A549 (cell line): ENCODE measurements around the gene ART1. TPM values are rescaled to one million over a fixed set of nuclear protein-coding genes. Genes with fewer than 3 reads are reported as not detected.

Experiments
- ATAC-seq, 2 experiments: fragments of 200-7000 bp in 1 of 2; fragments of >200 bp in 1 of 2; cut with Nextera tagmentation in 1 of 2; cut with Tn5 transposase in 1 of 2; 3 replicates each; pipeline versions ENCODE4 v1.8.0 to v1.9.1; 2018 to 2020; ENCODE audit warnings: mild to moderate bottlenecking in 1 of 2, moderate library complexity in 1 of 2
- CTCF ChIA-PET: fragments of 300-600 bp; sonication (Branson Sonifier 250); formaldehyde crosslinking; extraction: SDS; loops from one replicate; lab custom pipeline; 2021; ENCODE audit warnings: antibody characterized with exemption, inconsistent platforms; lab: Yijun Ruan, JAX
- POLR2A ChIA-PET: fragments of 350-600 bp; formaldehyde crosslinking; extraction: SDS; loops from one replicate; lab custom pipeline; 2021; ENCODE audit warnings: antibody characterized with exemption, inconsistent platforms; lab: Yijun Ruan, JAX
- DNase-seq, 2 experiments: peaks; one replicate each; pipeline versions ENCODE4 v3.0.0 to v3.0.0-alpha.2; 2011 to 2016; ENCODE audit warnings: low read depth in 1 of 2, low spot score in 1 of 2
- FAIRE-seq: peaks from 2 replicates; lab custom pipeline; 2011; peaks lifted over from hg19 to GRCh38; lab: Jason Lieb, UNC
- H3K27ac ChIP-seq, 2 experiments: fragments of >200 bp; sonication (Bioruptor Twin); formaldehyde crosslinking; 3 replicates each; pipeline ENCODE4 v1.5.1; 2016 to 2017
- H3K4me1 ChIP-seq: fragments of >200 bp; sonication (Bioruptor Twin); formaldehyde crosslinking; 3 replicates; pipeline ENCODE4 v1.6.1; 2016
- H3K4me2 ChIP-seq: fragments of >200 bp; sonication (Bioruptor Twin); formaldehyde crosslinking; 3 replicates; pipeline ENCODE4 v1.6.1; 2016
- H3K4me3 ChIP-seq: fragments of >200 bp; sonication (Bioruptor Twin); formaldehyde crosslinking; 3 replicates; pipeline ENCODE4 v1.5.1; 2016
- H3K9me3 ChIP-seq: fragments of >200 bp; sonication (Bioruptor Twin); formaldehyde crosslinking; 3 replicates; pipeline ENCODE4 v1.6.1; 2016
- CEBPB ChIP-seq, 2 experiments: fragments of >200 bp in 1 of 2; sonication (Bioruptor Twin) in 1 of 2; formaldehyde crosslinking in 1 of 2; IDR thresholded peaks; 2 replicates each; pipeline ENCODE4 v1.6.1; 2012 to 2016
- CHD2 ChIP-seq: fragments of 150-350 bp; IDR thresholded peaks from 2 replicates; pipeline ENCODE4 v1.6.1; 2014; ENCODE audit warnings: low read length; ENCODE audit not compliant: partially characterized antibody
- EHF ChIP-seq: fragments of 250-450 bp; sonication (Bioruptor Pico); IDR thresholded peaks from 2 replicates; pipeline ENCODE4 v1.5.0; 2020; ENCODE audit warnings: mild to moderate bottlenecking
- FOSL2 ChIP-seq, 2 experiments: fragments of 450-650 bp in 1 of 2; fragments of >200 bp in 1 of 2; sonication (Bioruptor Twin) in 1 of 2; formaldehyde crosslinking; IDR thresholded peaks; 2 replicates each; pipeline versions ENCODE4 v1.5.0 to v1.6.1; 2016 to 2020; ENCODE audit warnings: mild to moderate bottlenecking in 1 of 2, moderate library complexity in 1 of 2
- FOXS1 ChIP-seq: fragments of 250-450 bp; sonication (Bioruptor Pico); IDR thresholded peaks from 2 replicates; pipeline ENCODE4 v1.5.0; 2020; ENCODE audit warnings: mild to moderate bottlenecking, moderate library complexity
- JUN ChIP-seq, 2 experiments: fragments of >200 bp; sonication (Bioruptor Twin); formaldehyde crosslinking; IDR thresholded peaks; 2 replicates in 1 of 2; 3 replicates in 1 of 2; pipeline ENCODE4 v1.6.1; 2016 to 2017
- MAFK ChIP-seq: fragments of 450-650 bp; IDR thresholded peaks from 2 replicates; pipeline ENCODE4 v1.6.1; 2014; ENCODE audit not compliant: partially characterized antibody
- MYC ChIP-seq: IDR thresholded peaks from 2 replicates; pipeline ENCODE4 v1.6.1; 2012; ENCODE audit warnings: mild to moderate bottlenecking, inconsistent platforms, low read length, improper control_type of control experiment, borderline replicate concordance
- SMC3 ChIP-seq: fragments of >200 bp; sonication (Bioruptor Twin); formaldehyde crosslinking; IDR thresholded peaks from 3 replicates; pipeline ENCODE4 v1.6.1; 2018; ENCODE audit warnings: inconsistent platforms
- SREBF2 ChIP-seq: fragments of 450-650 bp; IDR thresholded peaks from 2 replicates; pipeline ENCODE4 v1.6.1; 2014; ENCODE audit warnings: mild to moderate bottlenecking, moderate library complexity
- WGBS: methylation state at CpG from one replicate; pipeline ENCODE4 v1.1.6; 2017; ENCODE audit errors: missing lambda C conversion rate; 5-methylcytosine and 5-hydroxymethylcytosine counted together
- polyA plus RNA-seq, 4 experiments: library from polyadenylated mRNA; depleted of rRNA in 3 of 4; stranded (reverse); fragments of >200 nt; fragmentation: RNase III in 1 of 4; extraction: RNeasy Plus Mini Kit Qiagen cat#74134 plus additional on column Dnase treatment in 1 of 4; gene quantifications; 2 replicates in 3 of 4; 3 replicates in 1 of 4; pipeline ENCODE4 v1.2.3, GENCODE V29; 2011 to 2017
- TF ChIP-seq, protein P1 (sequence below): IDR thresholded peaks from 2 replicates; pipeline ENCODE4 v1.6.1; 2012
- TF ChIP-seq, protein P2 (sequence below): fragments of >200 bp; sonication (Bioruptor Twin); formaldehyde crosslinking; IDR thresholded peaks from 3 replicates; pipeline ENCODE4 v1.6.1; 2016

The ART1 gene
- polyA plus RNA-seq, 2 of the 4 experiments (the other 2 are of a cell fraction) = not detected

DNA sequence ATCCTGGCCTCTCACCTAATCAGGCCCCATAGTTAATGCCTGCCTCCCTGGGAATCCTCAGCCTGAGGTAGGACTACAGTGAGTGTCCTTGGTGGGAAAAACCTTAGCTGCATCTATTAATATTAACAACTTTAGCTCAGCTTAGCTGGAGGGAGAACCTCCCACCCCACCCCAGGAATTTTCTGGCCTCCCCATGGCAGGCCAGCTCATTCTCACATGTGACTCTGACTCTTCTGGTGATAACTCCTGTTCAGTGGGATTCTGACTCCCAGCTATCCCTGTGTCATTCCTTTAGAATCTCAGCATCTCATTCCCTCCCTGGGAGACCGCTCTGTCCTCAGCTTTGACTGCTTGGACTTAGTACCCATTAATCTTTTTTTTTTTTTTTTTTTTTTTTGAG, 17.6 kb upstream of the ART1 start:
- Histone ChIP-seq H3K27ac (peak overlapping the region in 1 of 2 experiments; percentile 24; a peak in 1 of 6 replicates), H3K9me3 (no peaks in the 10 kb centered on the region), H3K4me3 (no peak overlapping the region), H3K4me2 (no peak overlapping the region), H3K4me1 (no peaks in the 10 kb centered on the region)
- 81% methylated on average over 1 of the region's 1 CpG for WGBS
- FAIRE-seq (no peak), ATAC-seq (peak; percentile 67 to 70), DNase-seq (peak in 1 of 2 experiments; percentile 36)
- TF ChIP-seq, protein P1, sequence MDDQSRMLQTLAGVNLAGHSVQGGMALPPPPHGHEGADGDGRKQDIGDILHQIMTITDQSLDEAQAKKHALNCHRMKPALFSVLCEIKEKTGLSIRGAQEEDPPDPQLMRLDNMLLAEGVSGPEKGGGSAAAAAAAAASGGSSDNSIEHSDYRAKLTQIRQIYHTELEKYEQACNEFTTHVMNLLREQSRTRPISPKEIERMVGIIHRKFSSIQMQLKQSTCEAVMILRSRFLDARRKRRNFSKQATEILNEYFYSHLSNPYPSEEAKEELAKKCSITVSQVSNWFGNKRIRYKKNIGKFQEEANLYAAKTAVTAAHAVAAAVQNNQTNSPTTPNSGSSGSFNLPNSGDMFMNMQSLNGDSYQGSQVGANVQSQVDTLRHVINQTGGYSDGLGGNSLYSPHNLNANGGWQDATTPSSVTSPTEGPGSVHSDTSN = no peak
- TF ChIP-seq JUN (IDR thresholded peaks at IDR 0.05) (no peak), CEBPB (IDR thresholded peaks at IDR 0.05) (no peak), FOSL2 (IDR thresholded peaks at IDR 0.05) (no peak), FOSL2 (CRISPR knock-in tag; IDR thresholded peaks at IDR 0.05) (peak; percentile 14; the same call in 1 of the 2 replicates), EHF (CRISPR knock-in tag) (no peak)
- POLR2A ChIA-PET = no interaction called here
- CTCF ChIA-PET = interaction anchor here (0.5 to 1.6 kb wide), 5 partner anchors 9 to 980 kb away, joined by 3 to 8 read pairs (median 4); no protein-coding TSS in a partner anchor

DNA sequence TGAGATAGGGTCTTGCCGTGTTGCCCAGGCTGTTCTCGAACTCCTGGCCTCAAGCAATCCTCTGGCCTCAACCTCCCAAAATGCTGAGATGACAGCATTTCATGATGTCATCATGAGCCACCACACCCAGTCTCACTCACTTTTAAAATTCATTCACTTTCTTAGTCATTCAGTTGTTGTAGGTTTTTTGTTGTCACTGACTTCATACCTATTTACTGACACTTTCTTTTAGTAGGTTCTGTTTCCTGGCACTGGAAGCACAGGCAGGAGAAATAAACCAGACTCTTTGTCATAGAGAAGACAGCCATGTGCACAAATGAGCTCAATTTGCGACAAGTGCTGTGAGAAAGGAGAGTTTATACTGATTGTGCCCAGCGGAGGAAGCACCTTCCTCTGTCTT, 13.6 kb upstream of the ART1 start:
- TF ChIP-seq MYC (no peak), MAFK (peak; percentile 30), SMC3 (no peak)
- no peak for DNase-seq
- Histone ChIP-seq H3K9me3 (no peaks in the 10 kb centered on the region), H3K4me1 (no peaks in the 10 kb centered on the region), H3K27ac (no peak overlapping the region), H3K4me2 (no peak overlapping the region), H3K4me3 (no peak overlapping the region)
- WGBS = 84% methylated on average over 4 of the region's 4 CpGs
- ChIA-PET CTCF (interaction anchor here (0.6 to 2.0 kb wide), 3 partner anchors 12 to 404 kb away, joined by 3 to 8 read pairs (median 3); no protein-coding TSS in a partner anchor), POLR2A (no interaction called here)
- ATAC-seq = no peak
- no peak for FAIRE-seq

DNA sequence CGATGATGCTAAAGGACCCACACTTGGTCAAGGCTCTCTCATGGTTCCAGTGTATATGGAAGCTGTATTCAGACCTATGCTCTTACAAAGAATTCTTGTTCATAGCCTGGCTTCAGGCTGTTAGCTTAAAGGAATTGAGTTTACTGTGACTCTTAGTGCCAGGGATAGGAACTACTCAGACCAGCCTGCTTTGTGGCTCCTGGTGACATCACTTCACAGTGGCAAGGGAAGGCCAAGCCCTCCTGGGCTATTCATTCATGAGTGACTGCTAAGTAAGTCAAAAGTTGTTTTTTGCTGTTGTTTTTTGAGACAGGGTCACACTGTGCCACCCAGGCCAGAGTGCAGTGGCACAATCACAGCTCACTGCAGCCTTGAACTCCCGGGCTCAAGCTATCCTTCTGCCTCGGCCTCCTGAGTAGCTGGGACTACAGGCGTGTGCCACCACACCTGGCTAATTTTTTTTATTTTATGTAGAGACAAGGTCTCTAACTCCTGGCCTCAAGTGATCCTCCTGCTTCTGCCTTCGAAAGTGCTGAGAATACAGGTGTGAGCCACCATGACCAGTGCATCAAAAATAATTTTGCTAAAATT, 12.8 kb upstream of the ART1 start:
- FAIRE-seq (no peak), DNase-seq (no peak), ATAC-seq (no peak)
- H3K4me2 ChIP-seq = no peak overlapping the region
- CTCF ChIA-PET = interaction anchor here (1.2 to 2.0 kb wide), 2 partner anchors 11 to 23 kb away, joined by 3 to 8 read pairs; no protein-coding TSS in a partner anchor
- H3K9me3 ChIP-seq = no peaks in the 10 kb centered on the region
- TF ChIP-seq EHF (CRISPR knock-in tag) = no peak
- H3K27ac ChIP-seq = no peak overlapping the region
- H3K4me1 ChIP-seq = no peaks in the 10 kb centered on the region
- POLR2A ChIA-PET = no interaction called here
- 40% methylated on average over 5 of the region's 5 CpGs for WGBS
- no peak overlapping the region for H3K4me3 ChIP-seq

DNA sequence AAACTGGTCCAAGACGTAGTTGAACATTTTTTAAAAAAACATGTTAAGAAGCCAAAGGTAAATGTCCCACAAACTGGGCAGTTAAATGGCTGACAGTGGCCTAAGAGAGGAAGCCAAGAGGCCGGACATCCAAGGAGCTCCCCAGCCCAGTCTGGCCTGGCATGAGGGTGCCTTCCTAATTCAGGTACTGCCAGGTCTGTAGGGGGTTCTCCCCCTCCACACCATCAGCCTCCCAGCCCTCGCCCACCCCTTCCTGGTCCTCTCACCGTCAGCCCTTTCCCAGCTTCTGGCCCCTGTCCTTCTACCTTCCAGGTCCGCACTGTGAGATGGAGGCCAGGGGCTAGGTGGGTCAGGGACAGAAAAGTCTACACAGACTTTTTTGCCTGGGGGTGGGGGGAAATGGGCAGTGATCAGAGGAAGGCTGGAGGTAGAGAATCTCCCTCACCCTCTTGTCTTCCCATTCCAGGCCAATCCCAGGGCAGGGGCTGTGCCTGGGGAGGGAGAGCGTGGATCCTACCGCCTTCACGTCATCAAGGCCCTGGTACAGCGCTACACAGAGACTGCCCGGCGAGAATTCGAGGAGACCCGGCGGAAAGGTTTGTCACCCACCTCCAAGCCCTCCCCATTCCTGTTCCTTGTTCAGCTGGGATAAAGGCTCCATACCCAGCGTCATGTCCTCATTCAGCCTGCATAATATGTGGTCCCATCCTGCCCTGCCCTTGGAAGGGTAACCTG, 9.1 kb upstream of the ART1 start:
- POLR2A ChIA-PET = no interaction called here
- Histone ChIP-seq H3K4me3 (no peak overlapping the region), H3K9me3 (no peaks in the 10 kb centered on the region), H3K4me1 (no peaks in the 10 kb centered on the region), H3K27ac (no peak overlapping the region), H3K4me2 (no peak overlapping the region)
- WGBS = 80% methylated on average over 15 of the region's 15 CpGs
- no peak for FAIRE-seq
- no peak for ATAC-seq
- CTCF ChIA-PET = interaction anchor here (1.7 kb wide), 1 partner anchor 9 kb away, joined by 6 read pairs; no protein-coding TSS in a partner anchor
- TF ChIP-seq, protein P2, sequence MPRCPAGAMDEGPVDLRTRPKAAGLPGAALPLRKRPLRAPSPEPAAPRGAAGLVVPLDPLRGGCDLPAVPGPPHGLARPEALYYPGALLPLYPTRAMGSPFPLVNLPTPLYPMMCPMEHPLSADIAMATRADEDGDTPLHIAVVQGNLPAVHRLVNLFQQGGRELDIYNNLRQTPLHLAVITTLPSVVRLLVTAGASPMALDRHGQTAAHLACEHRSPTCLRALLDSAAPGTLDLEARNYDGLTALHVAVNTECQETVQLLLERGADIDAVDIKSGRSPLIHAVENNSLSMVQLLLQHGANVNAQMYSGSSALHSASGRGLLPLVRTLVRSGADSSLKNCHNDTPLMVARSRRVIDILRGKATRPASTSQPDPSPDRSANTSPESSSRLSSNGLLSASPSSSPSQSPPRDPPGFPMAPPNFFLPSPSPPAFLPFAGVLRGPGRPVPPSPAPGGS = no peak
- TF ChIP-seq JUN (IDR thresholded peaks at IDR 0.05) (no peak), CHD2 (no peak)
- no peak for DNase-seq

DNA sequence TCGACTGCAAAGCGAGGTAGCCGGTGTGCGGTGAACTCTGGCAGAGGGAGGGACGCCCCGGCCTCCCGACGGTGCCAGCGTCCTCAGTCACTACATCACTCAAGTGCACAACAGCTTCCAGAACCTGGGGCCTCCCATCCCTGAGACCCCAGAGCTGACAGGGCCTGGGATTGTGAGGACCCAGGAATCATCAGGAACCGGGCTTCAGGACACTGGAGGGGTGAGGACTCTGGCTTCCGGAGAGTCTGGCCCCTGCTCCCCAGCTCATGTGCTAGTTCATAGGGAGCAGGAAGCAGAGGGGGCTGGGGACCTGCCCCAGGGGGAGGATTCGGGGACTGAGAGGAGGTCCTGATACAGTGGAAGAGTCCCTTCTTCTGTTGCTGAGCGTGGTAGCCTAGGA, 7.7 kb upstream of the ART1 start:
- CTCF ChIA-PET = interaction anchor here (1.7 kb wide), 1 partner anchor 10 kb away, joined by 6 read pairs; no protein-coding TSS in a partner anchor
- DNase-seq (no peak), FAIRE-seq (no peak), ATAC-seq (no peak)
- Histone ChIP-seq H3K4me2 (no peak overlapping the region), H3K27ac (no peak overlapping the region), H3K4me1 (no peaks in the 10 kb centered on the region), H3K9me3 (no peaks in the 10 kb centered on the region), H3K4me3 (no peak overlapping the region)
- no peak for TF ChIP-seq FOXS1
- no peak for TF ChIP-seq CHD2
- TF ChIP-seq, protein P1 = no peak
- TF ChIP-seq SREBF2 = no peak
- POLR2A ChIA-PET = no interaction called here
- 61% methylated on average over 7 of the region's 13 CpGs for WGBS
